ENCODE data around the gene DUSP5. TPM values are rescaled to one million over a fixed set of nuclear protein-coding genes. Genes with fewer than 3 reads are reported as not detected.

Gene DUSP5
- total and polyA plus RNA-seq, 10 of the 15 experiments (the other 5 are each of a cell fraction or from before 2014, with no cell fraction given) = 2.1 to 95.9 (median 23.4) TPM

GRCh38 chr10:110501142-110501937, 3.6 kb downstream of the DUSP5 start (continued):
- TF ChIP-seq HCFC1 (IDR thresholded peaks at IDR 0.05; ENCODE audit: low read length) (no peak; the same call in 1 of the 2 replicates), RELA (IDR thresholded peaks at IDR 0.05; ENCODE audit: borderline replicate concordance, partially characterized antibody) (peak; percentile 33), NKRF (conservative IDR thresholded peaks at IDR 0.05) (peak; percentile 63; the same call in 1 of the 2 replicates), SRF (IDR thresholded peaks at IDR 0.05; ENCODE audit: low read depth in 2 of 2, low read length in 2 of 2) (peak in 1 of 2 experiments; percentile 58; a peak in 1 of 4 replicates), POLR2AphosphoS2 (IDR thresholded peaks at IDR 0.05; ENCODE audit: low read depth, low read length) (peak; percentile 34), EGR1 (IDR thresholded peaks at IDR 0.05; ENCODE audit: borderline replicate concordance in 1 of 2, low read depth in 2 of 2, low read length in 2 of 2) (0 out of 3 replicates have a peak, but pooled peaks of 1 of the 2 experiments have one; percentile 47), DPF2 (IDR thresholded peaks at IDR 0.05) (peak; percentile 93), ZNF384 (IDR thresholded peaks at IDR 0.05; ENCODE audit: borderline replicate concordance, low read depth, low read length) (no peak; the same call in 1 of the 2 replicates), RBBP5 (conservative IDR thresholded peaks at IDR 0.05) (no peak), JUND (IDR thresholded peaks at IDR 0.05; ENCODE audit: low read depth, low read length) (peak; percentile 98), ZNF217 (IDR thresholded peaks at IDR 0.05) (peak; percentile 31; the same call in 1 of the 2 replicates), MXI1 (IDR thresholded peaks at IDR 0.05; ENCODE audit: low read depth, low read length) (peak; percentile 21; the same call in 1 of the 2 replicates), BCLAF1 (IDR thresholded peaks at IDR 0.05) (no peak), RFX5 (IDR thresholded peaks at IDR 0.05; ENCODE audit: low read depth, low read length) (no peak; the same call in 1 of the 2 replicates), TCF12 (IDR thresholded peaks at IDR 0.05; ENCODE audit: low read depth, low read length) (peak; percentile 86), MYB (IDR thresholded peaks at IDR 0.05; ENCODE audit: borderline replicate concordance, low read depth, low read length) (no peak), CREM (IDR thresholded peaks at IDR 0.05; ENCODE audit: low read depth) (peak; percentile 77)
